ENCODE results near the gene AFF1.

AFF1 gene

DNA sequence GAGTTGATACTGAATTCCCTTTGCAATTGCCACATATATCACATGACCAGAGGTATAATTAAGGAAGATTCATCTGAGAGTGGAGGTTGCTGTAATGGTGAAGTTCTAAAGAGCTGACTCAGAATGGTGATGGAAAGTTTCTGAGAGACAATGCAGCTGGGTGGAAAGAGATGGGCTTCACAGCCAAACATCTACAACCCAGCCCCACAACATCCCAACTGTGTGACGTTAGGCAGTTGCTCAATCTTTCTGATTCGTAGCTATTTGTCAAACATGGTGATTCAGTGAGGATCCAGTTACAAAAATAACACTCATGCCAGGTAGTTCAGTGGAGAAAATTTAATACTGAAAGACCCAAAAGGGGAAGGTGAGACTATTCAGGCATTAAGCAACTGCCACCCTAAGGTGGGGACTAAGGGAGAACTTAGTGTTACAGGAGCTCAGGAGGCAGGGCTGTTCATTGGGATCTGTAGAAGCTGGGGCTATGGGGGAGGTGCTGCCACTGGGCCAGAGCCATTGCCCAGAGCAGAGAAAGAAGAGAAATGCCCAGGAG lies 6.9 kb upstream of the AFF1 start:
- no peak overlapping the region for H3K4me3 ChIP-seq (ENCODE audit: insufficient read depth, low read length, poor library complexity, severe bottlenecking)
- H3K9me2 ChIP-seq (replicated peaks; ENCODE audit: insufficient read depth, low read length), result no peaks in the 10 kb centered on the region
- H3K27ac ChIP-seq (ENCODE audit: low read depth, low read length), result no peak overlapping the region
- H3K4me2 ChIP-seq (ENCODE audit: low read depth, low read length, poor library complexity, severe bottlenecking), result no peak overlapping the region
- H4K20me1 ChIP-seq (ENCODE audit: low read depth, low read length), result no peaks in the 10 kb centered on the region
- H3F3A ChIP-seq (ENCODE audit: insufficient read depth), result no peaks in the 10 kb centered on the region
- H3K9ac ChIP-seq (ENCODE audit: low read length), result no peak overlapping the region
- TF ChIP-seq, protein P1, sequence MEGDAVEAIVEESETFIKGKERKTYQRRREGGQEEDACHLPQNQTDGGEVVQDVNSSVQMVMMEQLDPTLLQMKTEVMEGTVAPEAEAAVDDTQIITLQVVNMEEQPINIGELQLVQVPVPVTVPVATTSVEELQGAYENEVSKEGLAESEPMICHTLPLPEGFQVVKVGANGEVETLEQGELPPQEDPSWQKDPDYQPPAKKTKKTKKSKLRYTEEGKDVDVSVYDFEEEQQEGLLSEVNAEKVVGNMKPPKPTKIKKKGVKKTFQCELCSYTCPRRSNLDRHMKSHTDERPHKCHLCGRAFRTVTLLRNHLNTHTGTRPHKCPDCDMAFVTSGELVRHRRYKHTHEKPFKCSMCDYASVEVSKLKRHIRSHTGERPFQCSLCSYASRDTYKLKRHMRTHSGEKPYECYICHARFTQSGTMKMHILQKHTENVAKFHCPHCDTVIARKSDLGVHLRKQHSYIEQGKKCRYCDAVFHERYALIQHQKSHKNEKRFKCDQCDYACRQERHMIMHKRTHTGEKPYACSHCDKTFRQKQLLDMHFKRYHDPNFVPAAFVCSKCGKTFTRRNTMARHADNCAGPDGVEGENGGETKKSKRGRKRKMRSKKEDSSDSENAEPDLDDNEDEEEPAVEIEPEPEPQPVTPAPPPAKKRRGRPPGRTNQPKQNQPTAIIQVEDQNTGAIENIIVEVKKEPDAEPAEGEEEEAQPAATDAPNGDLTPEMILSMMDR (IDR thresholded peaks at IDR 0.05; ENCODE audit: insufficient read depth, low read length, poor library complexity, severe bottlenecking), result no peak
- no peak for TF ChIP-seq EZH2phosphoT487 (conservative IDR thresholded peaks at IDR 0.05; ENCODE audit: low read length)
- H3K9me3 ChIP-seq (ENCODE audit: insufficient read depth, low read length), result no peaks in the 10 kb centered on the region
- no peaks in the 10 kb centered on the region for H3K27me3 ChIP-seq (ENCODE audit: low read length)
- H2AFZ ChIP-seq (ENCODE audit: low read depth, low read length, severe bottlenecking), result no peak overlapping the region
- H3K36me3 ChIP-seq (ENCODE audit: low read length), result no peaks in the 10 kb centered on the region
- H3K79me2 ChIP-seq (ENCODE audit: insufficient read depth, low read length), result no peaks in the 10 kb centered on the region

DNA sequence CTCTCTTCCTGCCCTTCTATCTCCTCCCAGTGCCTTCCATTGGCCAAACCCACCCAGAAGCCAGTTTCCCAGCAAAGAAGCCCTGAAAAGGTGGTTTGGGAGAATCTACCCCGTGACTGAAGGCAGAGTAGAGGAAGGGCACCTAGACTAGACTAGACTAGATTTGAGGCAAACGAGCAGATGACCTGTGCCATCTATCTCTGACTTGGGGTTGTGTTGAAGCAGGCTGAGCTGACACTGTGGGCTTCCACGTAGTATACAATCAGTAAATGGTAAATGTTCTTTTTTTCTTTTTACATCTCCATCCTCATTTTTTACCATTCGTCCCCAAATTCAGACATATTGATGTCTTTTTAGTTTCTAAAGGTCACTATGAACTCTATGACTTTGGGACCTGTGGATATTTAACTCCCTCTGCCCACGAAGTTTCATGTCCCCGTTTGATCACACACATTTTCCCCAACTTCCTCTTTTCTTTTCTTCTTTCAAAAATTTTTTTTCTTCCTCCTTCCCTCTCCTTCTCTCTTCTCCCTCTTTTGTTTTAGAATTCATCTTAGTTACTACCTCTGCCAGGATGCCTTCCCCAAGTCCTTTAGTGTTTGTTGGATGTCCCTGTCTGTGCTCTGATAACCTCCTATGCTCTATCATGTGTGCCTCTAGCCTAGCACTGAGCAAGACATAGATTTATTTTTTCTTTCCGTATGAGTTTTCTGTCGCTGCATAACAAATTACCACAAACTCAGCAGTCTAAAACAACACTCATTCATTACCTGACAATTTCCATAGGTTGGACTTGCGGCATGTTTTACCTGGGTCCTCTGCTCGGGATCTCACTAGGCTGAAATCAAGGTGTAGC lies 6.2 kb upstream of the AFF1 start:
- Histone ChIP-seq H3K36me3 (ENCODE audit: low read length) (no peaks in the 10 kb centered on the region), H3F3A (ENCODE audit: insufficient read depth) (no peaks in the 10 kb centered on the region; the same call in 1 of the 2 replicates), H3K9me3 (ENCODE audit: insufficient read depth, low read length) (no peaks in the 10 kb centered on the region), H3K79me2 (ENCODE audit: insufficient read depth, low read length) (no peaks in the 10 kb centered on the region), H3K27ac (ENCODE audit: low read depth, low read length) (no peak overlapping the region), H3K4me2 (ENCODE audit: low read depth, low read length, poor library complexity, severe bottlenecking) (no peak overlapping the region), H2AFZ (ENCODE audit: low read depth, low read length, severe bottlenecking) (no peak overlapping the region), H4K20me1 (ENCODE audit: low read depth, low read length) (no peaks in the 10 kb centered on the region), H3K9ac (ENCODE audit: low read length) (no peak overlapping the region), H3K4me3 (ENCODE audit: insufficient read depth, low read length, poor library complexity, severe bottlenecking) (no peak overlapping the region), H3K27me3 (ENCODE audit: low read length) (no peaks in the 10 kb centered on the region), H3K9me2 (replicated peaks; ENCODE audit: insufficient read depth, low read length) (no peaks in the 10 kb centered on the region)
- no peak for TF ChIP-seq EZH2phosphoT487 (conservative IDR thresholded peaks at IDR 0.05; ENCODE audit: low read length)
- TF ChIP-seq, protein P1 (IDR thresholded peaks at IDR 0.05; ENCODE audit: insufficient read depth, low read length, poor library complexity, severe bottlenecking), result no peak

DNA sequence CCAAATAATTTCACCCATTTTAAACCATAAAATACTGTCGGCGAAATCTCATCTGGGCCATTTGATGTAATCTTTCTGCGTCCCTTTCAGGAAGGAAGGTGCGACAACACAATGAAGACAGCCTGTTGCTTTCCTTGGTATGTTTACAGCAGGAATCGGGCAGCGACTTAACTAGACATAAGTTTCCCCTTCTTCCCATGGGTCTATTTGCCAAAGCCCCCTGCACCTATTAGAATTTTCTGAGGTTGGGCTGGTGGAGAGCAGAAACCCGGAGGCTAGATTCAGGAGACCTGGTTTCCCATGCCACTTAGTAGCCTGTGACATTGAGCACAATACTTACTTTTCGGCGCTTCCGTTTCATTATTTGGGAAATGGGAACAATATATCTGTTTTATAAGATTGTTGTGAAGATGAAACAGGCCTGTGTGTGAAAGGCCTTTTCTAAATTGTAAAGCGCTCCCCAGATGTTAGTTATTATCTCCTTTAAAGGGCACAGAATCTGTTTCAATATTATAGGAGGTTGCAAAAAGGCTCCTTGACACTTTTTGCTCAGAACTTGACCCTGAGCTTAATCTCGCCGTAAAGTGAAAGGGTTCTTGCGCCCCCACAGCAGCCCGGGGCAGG lies 552 bp upstream of the AFF1 start:
- peaks cover 2% of the 10 kb centered on the region; the same call in 1 of the 2 replicates for H3F3A ChIP-seq (ENCODE audit: insufficient read depth)
- H3K27ac ChIP-seq (ENCODE audit: low read depth, low read length), result no peak overlapping the region
- no peaks in the 10 kb centered on the region for H4K20me1 ChIP-seq (ENCODE audit: low read depth, low read length)
- no peaks in the 10 kb centered on the region for H3K9me2 ChIP-seq (replicated peaks; ENCODE audit: insufficient read depth, low read length)
- H3K79me2 ChIP-seq (ENCODE audit: insufficient read depth, low read length), result no peaks in the 10 kb centered on the region
- H3K36me3 ChIP-seq (ENCODE audit: low read length), result no peaks in the 10 kb centered on the region
- no peaks in the 10 kb centered on the region for H3K9me3 ChIP-seq (ENCODE audit: insufficient read depth, low read length)
- TF ChIP-seq, protein P1 (IDR thresholded peaks at IDR 0.05; ENCODE audit: insufficient read depth, low read length, poor library complexity, severe bottlenecking), result no peak
- no peak for TF ChIP-seq EZH2phosphoT487 (conservative IDR thresholded peaks at IDR 0.05; ENCODE audit: low read length)
- no peaks in the 10 kb centered on the region for H3K27me3 ChIP-seq (ENCODE audit: low read length)
- peak overlapping the region; percentile 68 for H2AFZ ChIP-seq (ENCODE audit: low read depth, low read length, severe bottlenecking)
- H3K4me2 ChIP-seq (ENCODE audit: low read depth, low read length, poor library complexity, severe bottlenecking), result peak overlapping the region; percentile 64
- H3K4me3 ChIP-seq (ENCODE audit: insufficient read depth, low read length, poor library complexity, severe bottlenecking), result peak overlapping the region; percentile 57
- peak overlapping the region; percentile 36; the same call in 1 of the 2 replicates for H3K9ac ChIP-seq (ENCODE audit: low read length)
